Fibroblast of skin of left quadriceps (primary cell): ENCODE results near the gene TUBA1B.

Experiments used
- DNase-seq, 2 experiments: peaks; one replicate each; pipeline ENCODE4 v3.0.0-alpha.2; 2013; ENCODE audit warnings: low read depth in 2 of 2

Gene TUBA1B

DNA sequence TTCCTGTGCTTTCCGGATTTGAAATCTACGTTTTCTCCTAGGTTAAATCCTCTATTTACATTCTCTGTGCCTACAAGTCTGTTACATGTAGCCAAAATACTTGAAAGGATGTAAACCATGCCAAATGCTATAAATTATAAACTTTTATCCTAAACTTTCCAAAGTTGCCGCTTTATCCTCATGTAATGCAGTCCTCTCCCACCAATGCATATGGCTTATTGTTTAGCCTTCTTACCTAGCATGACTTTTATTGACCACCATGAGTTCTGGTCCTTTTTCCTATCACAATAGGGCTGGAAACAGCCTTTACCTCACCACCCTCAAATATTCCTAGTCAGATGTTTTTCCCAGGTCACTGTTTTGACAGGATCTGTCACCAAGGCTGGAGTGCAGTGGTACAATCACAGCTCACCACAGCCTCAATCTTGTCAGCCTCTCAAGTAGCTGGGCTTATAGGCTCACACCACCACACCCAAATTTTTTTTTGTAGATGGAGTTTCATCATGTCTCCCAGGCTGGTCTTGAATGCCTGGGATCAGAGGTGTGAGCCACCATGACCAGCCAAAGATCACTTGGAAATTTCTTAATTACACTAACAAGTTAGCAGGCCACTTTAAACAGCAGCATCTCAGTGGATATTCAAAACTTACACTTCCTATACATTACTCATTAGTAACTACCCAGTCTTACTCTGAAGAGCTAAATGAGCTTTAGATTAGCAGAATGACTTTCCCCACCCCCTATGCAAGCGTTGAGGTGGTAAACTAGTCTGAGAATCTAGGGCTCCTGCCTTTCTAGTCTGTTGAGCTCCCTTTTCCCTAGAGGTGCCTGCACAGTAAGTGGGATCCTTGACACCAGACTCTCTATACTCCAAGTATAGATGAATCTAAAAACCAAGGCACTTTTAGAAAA, 4.1 kb downstream of the TUBA1B start:
- no peak for DNase-seq

DNA sequence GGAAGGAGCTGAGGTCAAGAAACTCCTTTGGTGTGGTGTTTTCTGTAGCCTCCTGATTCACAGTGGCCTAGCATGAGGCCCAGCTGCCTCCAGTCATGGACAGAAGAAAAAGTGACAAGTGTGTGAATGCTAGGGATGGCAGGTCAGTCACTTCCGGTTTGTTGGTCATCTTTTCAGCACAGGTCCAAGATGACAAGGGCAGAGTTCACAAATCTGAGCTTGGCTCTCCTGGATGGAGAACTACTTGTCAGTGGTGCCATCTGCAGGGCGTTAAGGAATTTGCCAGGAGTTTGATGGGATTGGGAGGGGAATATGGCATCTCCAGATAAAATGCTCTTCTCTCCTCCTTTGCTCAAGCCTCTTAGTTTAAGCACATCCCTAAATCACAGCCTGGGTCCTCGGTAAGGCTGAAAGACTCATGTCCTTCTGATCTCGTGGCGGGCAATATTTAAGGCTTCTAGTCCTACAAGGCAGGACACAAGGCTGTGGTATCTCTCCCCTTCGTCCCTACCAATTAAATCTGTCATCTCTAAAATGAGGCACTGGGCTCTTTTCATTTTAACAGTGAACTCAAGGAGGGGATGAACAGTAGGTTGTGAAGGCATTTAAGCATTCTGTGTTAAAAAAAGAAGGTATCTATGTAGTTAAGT, 10.0 kb downstream of the TUBA1B start:
- no peak for DNase-seq

DNA sequence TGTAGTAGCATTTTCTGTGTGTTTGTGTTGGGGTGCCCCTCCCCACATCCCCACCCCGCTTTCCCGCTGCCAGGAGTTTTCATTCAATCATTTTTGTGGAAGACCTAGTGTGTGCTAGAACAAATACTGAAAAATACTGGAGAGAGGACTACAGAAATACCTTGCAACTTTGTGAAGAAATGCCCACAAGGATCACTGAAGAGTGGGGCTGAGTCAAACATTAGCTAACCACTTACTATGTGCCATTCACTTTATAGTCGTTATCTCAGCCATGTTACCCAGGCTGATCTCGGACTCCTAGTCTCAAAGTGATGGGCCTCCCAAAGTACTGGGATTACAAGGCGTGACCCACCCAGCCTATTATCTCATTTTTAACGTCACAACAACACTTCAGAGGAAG, 20.0 kb downstream of the TUBA1B start:
- no peak for DNase-seq

DNA sequence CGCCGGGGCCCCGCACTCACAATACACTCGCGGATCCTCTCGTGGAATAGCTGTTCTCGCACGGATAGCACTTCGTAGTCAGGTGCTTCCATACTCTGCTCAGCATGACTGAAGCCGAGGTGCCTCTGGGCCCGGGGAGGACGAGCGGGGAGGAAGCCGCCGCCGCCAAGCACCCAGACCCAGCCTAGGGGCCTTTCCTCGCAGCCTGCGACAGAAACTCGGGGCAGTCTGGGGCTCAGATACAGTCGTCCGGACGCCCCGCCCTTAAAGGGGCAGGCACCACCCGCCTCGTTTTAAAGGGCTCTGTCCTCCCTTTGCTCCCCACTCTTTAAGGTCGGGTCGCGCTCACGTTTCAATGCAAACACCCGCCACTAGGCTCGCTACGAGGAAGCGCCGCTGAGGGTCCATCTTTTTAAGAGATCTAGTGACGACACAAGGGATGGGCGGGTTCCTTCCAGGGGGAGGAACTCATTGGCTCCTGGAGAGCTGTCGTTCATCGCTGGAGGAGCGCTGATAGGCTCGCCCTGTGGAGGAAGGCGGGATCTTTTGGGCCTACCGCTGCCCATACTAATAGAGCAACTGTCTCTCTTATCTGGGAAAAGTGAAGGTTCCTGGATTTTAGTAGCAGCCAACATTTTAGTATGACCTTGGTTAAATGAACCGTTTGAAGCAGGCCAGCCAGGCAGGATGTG, 20.6 kb downstream of the TUBA1B start, which contains the start of gene LMBR1L:
LMBR1L (minus strand) TSS at position 384 of the 692 bp plus-strand sequence; CDS start at position 92, 292 bp downstream.
- peak; percentile 97 to 98 for DNase-seq

DNA sequence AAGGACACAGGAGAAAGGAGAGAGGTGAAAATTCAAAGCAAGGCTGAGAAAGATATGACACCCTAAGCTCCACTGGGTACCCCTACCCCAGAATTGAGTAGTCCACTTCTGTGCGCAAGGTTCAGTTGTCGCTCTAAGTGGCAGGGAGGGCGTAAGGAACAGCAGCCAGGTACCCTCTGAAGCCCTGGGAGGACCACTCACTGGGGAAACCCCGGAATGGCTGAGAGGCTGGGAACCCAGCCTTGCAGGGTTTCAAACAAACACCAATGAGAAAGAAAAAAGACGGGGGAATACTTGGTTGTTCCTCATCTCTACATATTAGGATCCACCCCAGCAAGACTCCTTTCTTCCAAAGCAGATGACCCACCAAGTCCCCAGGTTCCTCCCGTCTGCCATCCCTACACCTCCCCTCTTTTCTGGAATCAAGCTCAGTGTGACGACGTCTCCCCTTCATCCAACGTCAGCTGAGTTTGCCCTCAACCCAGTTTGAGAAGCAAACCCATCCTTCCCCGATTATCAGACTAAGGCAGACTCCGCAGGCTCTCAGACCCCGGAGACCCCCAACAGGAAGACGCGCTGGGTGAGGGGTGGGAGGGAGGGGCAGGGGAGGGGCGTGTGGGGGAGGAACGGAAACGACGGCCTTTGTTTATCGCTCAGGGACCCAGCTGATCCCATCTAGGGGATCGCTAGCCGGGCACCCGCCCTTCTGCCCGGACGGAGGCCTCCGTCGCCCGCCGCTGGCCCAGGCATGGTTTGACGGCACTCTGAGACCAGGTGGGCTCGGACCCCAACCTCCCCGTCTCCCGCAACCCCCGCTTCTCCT, 21.3 kb downstream of the TUBA1B start:
- DNase-seq: no peak

DNA sequence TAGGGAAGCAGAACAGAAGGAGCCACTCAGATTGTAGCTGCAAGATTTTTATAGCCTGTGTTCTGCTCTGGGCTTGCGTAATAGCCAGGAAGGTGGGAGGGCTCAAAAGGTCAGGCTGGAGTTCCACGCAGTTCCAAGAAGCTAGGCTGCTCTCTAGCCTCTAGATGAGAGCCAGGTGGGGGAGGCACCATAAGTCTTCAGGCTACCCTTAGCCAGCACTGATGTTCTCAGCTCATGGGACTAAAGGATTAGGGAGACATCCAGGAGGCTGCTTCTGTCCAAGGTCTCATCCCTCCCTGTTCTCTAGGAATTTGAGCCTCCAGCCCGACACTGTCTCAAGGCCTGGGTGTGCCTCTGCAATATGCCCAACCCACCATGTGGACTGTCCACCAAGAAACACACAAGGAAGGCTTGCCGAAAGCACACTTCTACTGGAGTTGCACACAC, 22.2 kb downstream of the TUBA1B start:
- DNase-seq: no peak

DNA sequence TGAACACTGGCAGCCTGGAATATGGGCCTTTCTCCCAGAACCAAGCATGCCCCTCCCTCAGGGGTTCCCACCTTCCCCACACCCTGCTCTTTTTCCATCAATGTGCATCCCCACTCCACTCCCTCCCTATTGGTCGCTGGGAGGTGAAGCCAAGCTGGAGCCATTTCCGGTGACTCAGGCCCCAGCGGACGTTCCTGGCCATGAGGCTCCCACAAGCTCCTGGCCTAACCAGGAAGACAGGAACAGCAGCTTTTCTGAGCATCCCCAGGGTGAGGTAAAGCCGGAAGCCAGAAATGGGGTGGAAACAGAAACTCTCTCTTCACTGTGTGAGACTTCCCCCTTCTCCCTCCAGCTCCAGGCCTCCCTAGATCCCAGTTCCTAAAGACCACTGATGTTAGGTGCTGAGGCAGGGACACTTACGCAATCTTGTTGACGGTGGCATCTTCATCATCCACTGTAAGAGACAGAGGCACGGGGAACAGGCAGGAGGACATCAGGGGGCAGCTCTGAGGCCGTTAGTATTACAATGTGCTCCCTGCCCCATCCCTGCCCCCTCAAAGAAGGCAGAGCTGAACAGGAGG, 25.6 kb downstream of the TUBA1B start:
- DNase-seq: no peak

DNA sequence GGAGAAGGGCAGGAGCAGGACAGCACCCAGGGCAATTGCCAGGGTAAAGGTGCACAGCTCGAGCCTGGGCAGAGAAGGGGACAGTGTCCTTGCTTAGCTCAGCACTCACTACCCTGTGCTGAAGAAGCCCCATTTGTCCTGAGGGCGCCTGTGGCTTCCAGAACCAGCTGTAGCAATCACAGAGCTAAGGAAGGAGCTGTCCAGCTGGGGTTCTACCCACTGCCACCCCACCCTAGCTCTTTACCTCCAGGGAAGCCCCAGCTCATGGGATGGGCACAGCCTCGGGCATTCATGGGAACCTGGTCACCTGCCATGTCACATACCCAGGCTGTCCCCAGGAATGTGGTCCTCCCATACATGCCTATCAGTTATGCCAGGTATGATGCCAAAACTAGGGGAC, 26.4 kb downstream of the TUBA1B start:
- DNase-seq: no peak

DNA sequence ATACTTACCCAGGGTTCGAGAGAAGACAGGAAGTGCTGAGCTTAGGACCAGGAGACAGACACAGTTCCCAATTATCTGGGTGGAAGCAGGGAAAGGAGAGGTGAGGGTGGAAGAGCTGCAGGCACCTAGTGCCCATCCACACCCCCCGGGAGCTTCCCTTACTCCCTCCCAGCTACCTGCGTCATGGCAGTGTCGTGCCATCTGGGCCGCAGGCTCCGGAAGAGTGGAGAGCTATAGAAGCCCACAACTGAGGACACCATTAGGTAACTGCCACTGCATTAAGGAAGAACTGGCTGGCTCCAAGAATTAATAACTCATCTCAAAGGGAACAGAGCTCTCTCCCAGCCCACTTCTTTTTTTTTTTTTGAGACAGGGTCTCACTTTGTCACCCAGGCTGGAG, 30.8 kb downstream of the TUBA1B start:
- no peak for DNase-seq

DNA sequence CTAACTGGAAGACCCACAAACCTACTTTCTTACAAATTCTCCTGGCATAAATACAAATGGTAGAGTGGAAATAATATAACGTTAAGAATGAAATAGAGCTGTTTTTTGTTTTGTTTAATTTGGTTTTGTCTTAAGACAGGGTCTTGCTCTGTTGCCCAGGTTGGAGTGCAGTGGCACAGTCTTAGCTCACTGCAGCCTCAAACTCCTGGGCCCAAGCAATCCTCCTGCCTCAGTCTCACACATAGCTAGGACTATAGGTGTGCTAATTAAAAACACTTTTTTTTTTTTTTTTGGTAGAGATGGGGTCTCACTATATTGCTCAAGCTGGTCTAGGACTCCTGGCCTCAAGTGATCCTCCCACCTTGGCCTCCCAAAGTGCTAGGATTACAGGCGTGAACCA, 32.5 kb downstream of the TUBA1B start:
- no peak for DNase-seq

DNA sequence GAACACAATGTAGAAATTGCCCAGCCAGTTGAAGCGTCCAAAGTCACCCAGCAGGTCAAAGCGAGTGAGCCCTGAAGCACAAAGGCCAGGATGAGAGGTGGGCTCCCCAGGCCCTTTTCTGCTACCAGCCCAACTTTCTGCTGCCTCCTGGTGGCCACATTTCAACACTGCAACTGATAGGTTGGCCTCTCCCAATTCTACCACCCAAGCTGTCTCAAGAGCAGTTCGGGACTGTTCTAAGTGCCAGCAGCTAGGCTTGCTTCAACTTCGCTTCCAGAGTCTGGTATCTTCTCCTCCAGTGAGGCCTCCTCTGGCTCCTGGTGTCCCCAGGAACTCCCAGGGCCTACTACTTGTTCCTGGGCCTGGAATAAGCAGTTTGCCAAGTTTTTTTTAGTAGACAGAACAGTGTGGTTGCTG, 33.2 kb downstream of the TUBA1B start:
- no peak for DNase-seq

DNA sequence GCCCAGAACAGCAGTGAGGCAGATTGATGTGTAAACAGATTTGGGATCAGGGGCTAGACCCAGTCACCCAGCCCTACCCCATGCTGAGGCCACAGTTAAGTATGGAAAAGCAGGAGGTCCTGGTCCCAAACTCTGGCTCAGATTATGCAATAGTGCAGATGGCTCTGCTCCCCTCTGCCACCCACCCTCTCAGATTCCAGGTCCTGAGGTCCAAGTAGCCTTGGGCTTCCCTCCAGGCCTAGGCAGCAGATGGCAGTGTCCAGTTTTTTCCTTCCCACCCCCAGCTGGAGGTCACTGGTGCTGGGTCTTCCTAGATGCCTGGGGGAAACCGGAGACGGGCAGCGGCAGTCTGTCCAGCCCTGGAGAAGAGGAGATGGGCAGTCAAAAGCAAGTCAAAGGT, 33.8 kb downstream of the TUBA1B start:
- no peak for DNase-seq

DNA sequence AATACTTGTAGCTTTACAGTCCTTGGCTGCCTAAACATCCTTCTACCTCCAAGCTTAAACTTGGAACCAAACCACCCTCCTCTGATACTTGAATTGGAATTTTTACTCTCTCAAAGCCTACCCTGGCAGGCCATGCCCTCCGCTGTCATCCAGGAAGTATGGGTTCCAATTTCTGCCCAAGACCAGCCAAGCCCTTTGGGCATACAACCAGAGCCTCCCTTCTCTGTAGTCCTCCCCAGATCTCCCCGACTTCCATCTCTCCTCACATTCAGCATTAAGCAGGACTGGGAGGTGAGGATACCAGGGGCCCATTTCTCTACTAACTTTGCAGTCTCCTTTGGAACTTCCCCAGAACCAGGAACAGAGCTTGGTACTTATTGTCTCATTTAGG, 36.2 kb downstream of the TUBA1B start:
- no peak for DNase-seq

DNA sequence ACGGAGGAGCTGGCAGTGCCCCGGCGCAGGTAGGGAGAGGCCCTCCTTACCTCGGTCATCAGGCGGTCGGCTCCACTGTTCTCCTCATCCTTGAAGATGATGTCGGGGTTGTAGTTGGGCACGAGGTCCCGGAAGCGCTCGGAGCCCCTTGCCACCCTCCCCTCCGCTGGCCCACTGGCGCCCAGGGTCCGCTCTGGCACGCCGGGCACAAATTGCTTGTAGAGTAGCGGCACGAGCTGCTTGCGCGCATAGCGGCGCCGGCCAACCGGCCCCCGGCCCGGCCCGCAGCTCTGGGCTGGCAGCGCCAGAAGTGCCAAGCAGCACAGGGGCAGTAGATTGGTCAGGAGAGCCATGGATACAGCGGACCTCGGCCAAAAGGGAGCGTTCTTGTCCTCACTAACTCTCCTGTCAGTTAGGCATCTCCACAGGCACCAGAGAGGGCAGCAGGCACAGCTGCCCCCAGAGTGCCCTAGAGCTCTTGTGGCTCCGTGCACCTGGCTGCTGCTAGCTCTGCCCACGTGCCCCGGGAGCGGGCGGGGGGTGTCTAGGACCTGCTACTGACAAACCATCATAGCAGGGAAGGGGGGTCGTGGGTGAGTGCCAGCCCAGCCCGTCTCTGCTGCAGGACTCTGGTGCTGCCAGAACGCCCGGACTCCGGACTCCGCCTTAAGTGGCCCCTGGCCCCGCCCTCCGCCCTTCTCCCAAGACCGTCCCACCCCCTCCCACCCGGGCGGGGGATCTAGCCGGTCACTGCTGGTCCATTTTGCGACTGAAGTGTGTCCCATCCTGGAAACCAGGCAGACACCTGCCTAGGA, 36.8 kb downstream of the TUBA1B start, which contains the start of gene DHH:
DHH (minus strand) TSS at position 642 of the 815 bp plus-strand sequence; CDS start at position 353, 289 bp downstream.
- DNase-seq: no peak

DNA sequence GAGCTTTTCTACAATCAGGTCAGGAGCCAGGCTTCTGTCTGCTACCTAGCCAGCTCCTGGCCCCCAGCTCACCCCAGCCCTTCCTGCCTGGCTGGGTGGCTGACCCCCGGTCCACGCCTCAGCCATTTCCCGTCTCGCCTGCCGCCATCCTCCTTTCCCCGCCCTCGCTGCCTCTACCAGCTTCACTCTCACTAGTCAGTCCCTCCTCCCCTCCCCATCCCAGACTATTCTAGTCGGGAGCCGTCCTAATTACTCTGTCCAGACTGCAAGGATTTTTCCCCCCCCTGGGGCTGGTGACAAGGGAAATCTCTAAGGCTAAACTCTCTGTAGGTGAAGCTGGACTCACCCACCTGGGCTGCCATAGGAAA, 37.4 kb downstream of the TUBA1B start:
- DNase-seq: no peak

DNA sequence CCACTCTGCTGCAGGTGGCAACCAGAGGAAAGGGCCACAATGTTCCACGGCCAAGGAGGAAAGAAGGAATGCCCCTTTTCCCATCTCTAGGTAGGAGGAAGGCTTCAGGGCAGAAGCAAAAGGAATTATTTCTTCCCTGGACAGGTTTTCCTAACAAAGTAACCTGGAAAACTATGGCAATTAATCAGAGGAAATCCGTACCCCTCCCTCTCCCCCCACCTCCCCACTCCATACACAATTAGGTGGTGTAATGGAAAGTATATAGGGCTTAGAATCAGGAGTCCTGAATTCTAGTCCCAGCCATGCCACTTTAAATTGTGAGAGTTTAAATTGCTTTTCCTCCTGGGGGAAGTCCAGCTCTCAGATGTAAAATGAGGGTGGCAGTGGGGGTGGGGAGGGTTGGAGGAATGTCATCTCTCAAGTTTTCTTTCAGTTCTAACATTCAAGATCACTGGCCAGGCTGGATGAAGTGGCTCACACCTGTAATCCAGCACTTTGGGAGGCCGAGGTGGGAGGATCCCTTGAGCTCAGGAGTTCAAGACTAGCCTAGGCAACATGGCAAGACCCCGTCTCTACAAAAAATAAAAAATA, 38.3 kb downstream of the TUBA1B start:
- no peak for DNase-seq

DNA sequence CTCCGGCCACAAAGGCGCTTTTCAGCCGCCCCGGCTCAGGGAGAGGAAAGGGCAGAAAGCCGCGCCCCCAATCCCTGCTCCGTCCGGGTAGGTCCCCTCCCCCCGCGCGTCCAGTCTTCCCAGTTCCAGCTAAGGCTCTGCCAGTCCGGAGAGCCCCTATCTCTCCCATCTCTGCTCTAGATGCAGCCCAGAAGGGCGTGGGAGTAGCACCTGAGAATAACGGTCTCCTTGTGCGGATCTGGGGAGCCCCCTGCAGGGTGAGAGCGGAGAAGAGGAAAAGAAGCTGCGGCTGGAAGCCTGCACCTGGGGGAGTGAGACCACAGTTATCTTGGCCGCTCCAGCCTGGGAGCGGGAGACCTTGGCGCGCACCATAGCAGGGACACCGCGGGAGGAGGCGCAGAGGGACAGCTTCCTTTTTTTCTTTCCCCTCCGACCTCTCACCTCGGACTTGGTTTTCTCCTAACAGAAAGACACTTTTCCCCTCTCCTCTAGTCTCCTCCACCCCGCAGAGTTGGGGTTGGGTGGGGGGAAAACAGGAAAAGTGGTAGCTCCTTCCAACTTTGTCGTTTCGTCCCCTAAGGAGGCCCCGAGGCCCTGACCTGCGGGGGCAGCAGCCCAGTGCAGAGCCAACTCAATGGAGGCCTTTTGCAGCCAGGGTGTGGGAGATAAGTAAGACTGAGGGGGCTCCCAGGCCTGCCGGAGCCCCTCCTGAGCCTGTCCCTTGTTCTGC, 38.9 kb downstream of the TUBA1B start:
- DNase-seq: no peak

DNA sequence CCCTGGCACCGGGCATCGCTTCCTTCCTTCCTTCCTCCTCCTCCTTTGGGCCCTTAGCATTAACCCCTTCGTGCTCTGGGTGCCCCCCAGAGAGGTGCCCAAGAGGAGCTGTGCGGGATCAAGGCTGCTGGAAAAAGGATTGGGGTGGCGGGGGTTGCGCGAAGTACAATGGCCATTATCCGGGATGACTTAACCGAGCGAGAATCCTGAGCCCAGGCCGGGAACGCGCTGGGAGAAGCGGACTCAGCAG, 39.4 kb downstream of the TUBA1B start:
- no peak for DNase-seq

DNA sequence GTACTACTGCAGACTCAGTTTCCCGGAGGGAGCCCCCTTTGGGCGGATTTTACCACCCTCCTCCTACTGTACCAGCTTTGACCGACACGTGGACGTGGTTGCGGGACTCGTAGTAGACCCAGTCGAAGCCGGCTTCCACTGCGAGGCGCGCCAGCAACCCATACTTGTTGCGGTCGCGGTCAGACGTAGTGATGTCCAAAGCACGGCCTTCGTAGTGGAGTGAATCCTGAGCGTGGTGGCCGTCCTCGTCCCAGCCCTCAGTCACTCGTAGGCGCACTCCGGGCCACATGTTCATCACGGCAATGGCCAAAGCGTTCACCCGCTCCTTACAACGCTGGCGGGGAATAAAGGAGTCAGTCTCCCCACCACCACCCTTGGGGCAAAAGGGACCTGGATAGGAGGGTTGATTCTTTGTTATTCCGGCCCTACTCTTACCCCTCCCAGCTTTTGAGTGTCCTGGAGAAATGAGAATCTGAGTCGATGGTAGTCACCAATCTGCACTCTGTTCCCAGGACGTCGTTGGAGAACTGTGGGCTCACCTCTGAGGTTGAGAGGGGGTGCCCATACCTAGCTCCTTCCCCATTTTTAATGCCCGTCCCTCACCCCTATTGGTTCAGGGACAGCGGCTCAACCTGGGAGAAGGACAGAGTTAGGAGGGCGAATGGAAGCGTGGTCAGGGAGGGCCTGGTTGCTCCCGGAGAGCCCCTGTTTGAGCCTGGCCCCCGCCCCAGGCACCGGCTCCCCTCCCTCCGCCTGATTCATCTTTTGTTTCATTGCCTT, 39.9 kb downstream of the TUBA1B start:
- DNase-seq: no peak
